ENCODE measurements around the gene GLI3.

DNA sequence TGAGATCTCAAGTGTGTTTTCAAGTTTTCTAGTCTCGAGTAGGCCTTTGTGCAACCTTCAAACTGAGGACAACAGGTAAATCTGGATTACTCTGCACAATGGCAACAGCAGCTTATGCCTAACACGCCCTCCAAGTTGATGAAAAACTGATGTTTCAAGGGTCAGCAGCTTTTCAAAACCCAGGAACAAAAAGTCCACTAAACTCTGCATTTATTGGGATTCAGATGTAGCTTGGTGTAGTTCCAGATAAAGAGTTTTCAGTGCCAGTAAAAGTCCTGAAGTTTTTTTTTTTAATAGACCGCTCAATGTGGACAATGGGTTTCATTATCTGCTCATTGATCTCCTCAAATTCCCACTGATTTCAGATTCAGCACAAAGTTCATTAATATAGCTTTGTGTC is 259.3 kb downstream of the GLI3 start:
- TF ChIP-seq, protein P1, sequence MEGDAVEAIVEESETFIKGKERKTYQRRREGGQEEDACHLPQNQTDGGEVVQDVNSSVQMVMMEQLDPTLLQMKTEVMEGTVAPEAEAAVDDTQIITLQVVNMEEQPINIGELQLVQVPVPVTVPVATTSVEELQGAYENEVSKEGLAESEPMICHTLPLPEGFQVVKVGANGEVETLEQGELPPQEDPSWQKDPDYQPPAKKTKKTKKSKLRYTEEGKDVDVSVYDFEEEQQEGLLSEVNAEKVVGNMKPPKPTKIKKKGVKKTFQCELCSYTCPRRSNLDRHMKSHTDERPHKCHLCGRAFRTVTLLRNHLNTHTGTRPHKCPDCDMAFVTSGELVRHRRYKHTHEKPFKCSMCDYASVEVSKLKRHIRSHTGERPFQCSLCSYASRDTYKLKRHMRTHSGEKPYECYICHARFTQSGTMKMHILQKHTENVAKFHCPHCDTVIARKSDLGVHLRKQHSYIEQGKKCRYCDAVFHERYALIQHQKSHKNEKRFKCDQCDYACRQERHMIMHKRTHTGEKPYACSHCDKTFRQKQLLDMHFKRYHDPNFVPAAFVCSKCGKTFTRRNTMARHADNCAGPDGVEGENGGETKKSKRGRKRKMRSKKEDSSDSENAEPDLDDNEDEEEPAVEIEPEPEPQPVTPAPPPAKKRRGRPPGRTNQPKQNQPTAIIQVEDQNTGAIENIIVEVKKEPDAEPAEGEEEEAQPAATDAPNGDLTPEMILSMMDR (conservative IDR thresholded peaks at IDR 0.05; ENCODE audit: low read length) = no peak
- no peak for TF ChIP-seq EZH2phosphoT487 (IDR thresholded peaks at IDR 0.05; ENCODE audit: borderline replicate concordance)

Data from Loucy (cell line).